LHCN-M2 (cell line): ENCODE measurements around the gene ARHGEF4. TPM values are rescaled to one million over a fixed set of nuclear protein-coding genes. Genes with fewer than 3 reads are reported as not detected.

Source experiments
- DNase-seq: peaks from one replicate; pipeline ENCODE4 v3.0.0-alpha.2; 2012; ENCODE audit warnings: low read depth
- total RNA-seq: library from RNA; depleted of rRNA; stranded (reverse); fragments of >200 nt; gene quantifications from 2 replicates; pipeline ENCODE4 v1.2.3, GENCODE V29; 2014; rRNA removed

ARHGEF4 gene
- total RNA-seq, 1 experiment from 2014 or later: 0.23 TPM

GRCh38 chr2:131092458-131093005 lies 255.8 kb downstream of the ARHGEF4 start:
- DNase-seq: peak; percentile 4

- peak; percentile 87 for DNase-seq
Measured at GRCh38 chr2:131093006-131093695, 256.4 kb downstream of the ARHGEF4 start, which contains the start of gene FAM168B. FAM168B (minus strand) TSS chr2:131093460; CDS start chr2:131082646, 10,814 bp downstream.

GRCh38 chr2:131093696-131094462 lies 257.2 kb downstream of the ARHGEF4 start:
- DNase-seq: no peak

- no peak for DNase-seq
Measured at GRCh38 chr2:131094463-131095281, 258.0 kb downstream of the ARHGEF4 start.

Other genes starting within 250 kb of the ARHGEF4 start
- gene CFC1, start 237.3 kb upstream of the ARHGEF4 start, total RNA-seq: not detected in 2 replicates
- gene POTEJ, start 225.5 kb upstream of the ARHGEF4 start, total RNA-seq: not detected in 2 replicates
- not detected in 2 replicates for gene GPR148, start 107.8 kb upstream of the ARHGEF4 start, total RNA-seq
- not detected in 2 replicates for gene AMER3, start 81.4 kb upstream of the ARHGEF4 start, total RNA-seq